BLaER1 (cell line): Measurements from ENCODE around the gene LGMN.
A peak's percentile ranks its signal among the peaks of the same experiment; 100 is the strongest.
"Not testable (repeated sequence)": the region's sequence is repeated elsewhere in the genome, so short reads cannot be mapped to it uniquely, and the experiment has no call there.

Source experiments
- H3K27ac ChIP-seq: shearing (Covaris generic); formaldehyde crosslinking; 2 replicates; pipeline ENCODE4 v1.8.1; 2022
- H3K27me3 ChIP-seq: shearing (Covaris generic); formaldehyde crosslinking; 2 replicates; pipeline ENCODE4 v1.8.1; 2022
- H3K36me3 ChIP-seq: shearing (Covaris generic); formaldehyde crosslinking; 2 replicates; pipeline ENCODE4 v1.8.1; 2022
- H3K4me1 ChIP-seq: shearing (Covaris generic); formaldehyde crosslinking; 2 replicates; pipeline ENCODE4 v1.8.1; 2022
- H3K4me2 ChIP-seq: shearing (Covaris generic); formaldehyde crosslinking; 2 replicates; pipeline ENCODE4 v1.8.1; 2022
- H3K4me3 ChIP-seq: shearing (Covaris generic); formaldehyde crosslinking; 2 replicates; pipeline ENCODE4 v1.8.1; 2022
- H3K9ac ChIP-seq: shearing (Covaris generic); formaldehyde crosslinking; 2 replicates; pipeline ENCODE4 v1.8.1; 2022
- H3K9me3 ChIP-seq: shearing (Covaris generic); formaldehyde crosslinking; 2 replicates; pipeline ENCODE4 v1.8.1; 2022
- H4K20me1 ChIP-seq: shearing (Covaris generic); formaldehyde crosslinking; 2 replicates; pipeline ENCODE4 v1.8.1; 2022
- Cebpa-rat ChIP-seq: shearing (Covaris generic); IDR thresholded peaks from 2 replicates; pipeline ENCODE4 v1.8.1; 2022

Gene LGMN

GRCh38 chr14:92760524-92760805 lies 12.0 kb upstream of the LGMN start:
- TF ChIP-seq Cebpa-rat: no peak
- Histone ChIP-seq H3K36me3 (no peaks in the 10 kb centered on the region), H3K9me3 (0 out of 2 replicates have a peak, but pooled peaks cover 19% of the 10 kb centered on the region), H3K4me3 (no peak overlapping the region), H4K20me1 (no peaks in the 10 kb centered on the region), H3K4me2 (peak overlapping the region; percentile 65; the same call in 1 of the 2 replicates), H3K27ac (no peak overlapping the region), H3K9ac (no peak overlapping the region), H3K4me1 (peaks cover 32% of the 10 kb centered on the region), H3K27me3 (no peaks in the 10 kb centered on the region)

GRCh38 chr14:92759679-92760523 lies 11.5 kb upstream of the LGMN start:
- H4K20me1 ChIP-seq: no peaks in the 10 kb centered on the region
- no peak for TF ChIP-seq Cebpa-rat
- 0 out of 2 replicates have a peak overlapping the region, but pooled peaks have one; percentile 35 for H3K27ac ChIP-seq
- no peak overlapping the region for H3K4me3 ChIP-seq
- peaks cover 32% of the 10 kb centered on the region for H3K4me1 ChIP-seq
- no peaks in the 10 kb centered on the region for H3K36me3 ChIP-seq
- peak overlapping the region; percentile 65 for H3K4me2 ChIP-seq
- no peak overlapping the region for H3K9ac ChIP-seq
- no peaks in the 10 kb centered on the region for H3K27me3 ChIP-seq
- 0 out of 2 replicates have a peak, but pooled peaks cover 19% of the 10 kb centered on the region for H3K9me3 ChIP-seq

- Histone ChIP-seq H3K27ac (0 out of 2 replicates have a peak overlapping the region, but pooled peaks have one; percentile 35), H3K9ac (no peak overlapping the region), H3K36me3 (no peaks in the 10 kb centered on the region), H3K27me3 (no peaks in the 10 kb centered on the region), H3K9me3 (0 out of 2 replicates have a peak, but pooled peaks cover 19% of the 10 kb centered on the region), H4K20me1 (no peaks in the 10 kb centered on the region), H3K4me3 (no peak overlapping the region), H3K4me2 (peak overlapping the region; percentile 65), H3K4me1 (peaks cover 27% of the 10 kb centered on the region)
- TF ChIP-seq Cebpa-rat: no peak
Measured at GRCh38 chr14:92759300-92759678, 10.9 kb upstream of the LGMN start.

- Histone ChIP-seq H3K4me1 (peaks cover 44% of the 10 kb centered on the region), H3K9ac (no peak overlapping the region), H4K20me1 (no peaks in the 10 kb centered on the region), H3K9me3 (peaks cover 30% of the 10 kb centered on the region), H3K27ac (no peak overlapping the region), H3K36me3 (no peaks in the 10 kb centered on the region), H3K4me2 (no peak overlapping the region), H3K4me3 (no peak overlapping the region), H3K27me3 (no peaks in the 10 kb centered on the region)
- TF ChIP-seq Cebpa-rat: no peak
Measured at GRCh38 chr14:92756446-92756845, 8.0 kb upstream of the LGMN start.

GRCh38 chr14:92755495-92755894 lies 7.1 kb upstream of the LGMN start:
- Histone ChIP-seq H3K27me3 (no peaks in the 10 kb centered on the region), H3K27ac (no peak overlapping the region), H3K4me1 (peaks cover 52% of the 10 kb centered on the region), H3K4me3 (no peak overlapping the region), H3K36me3 (no peaks in the 10 kb centered on the region), H3K9ac (no peak overlapping the region), H3K9me3 (peaks cover 30% of the 10 kb centered on the region), H4K20me1 (no peaks in the 10 kb centered on the region), H3K4me2 (no peak overlapping the region)
- no peak for TF ChIP-seq Cebpa-rat

GRCh38 chr14:92754966-92755365 lies 6.5 kb upstream of the LGMN start:
- H3K4me2 ChIP-seq: no peak overlapping the region
- H3K9me3 ChIP-seq: peaks cover 34% of the 10 kb centered on the region
- no peak overlapping the region for H3K27ac ChIP-seq
- H3K9ac ChIP-seq: no peak overlapping the region
- H3K36me3 ChIP-seq: no peaks in the 10 kb centered on the region
- TF ChIP-seq Cebpa-rat: no peak
- H4K20me1 ChIP-seq: no peaks in the 10 kb centered on the region
- no peaks in the 10 kb centered on the region for H3K27me3 ChIP-seq
- no peak overlapping the region for H3K4me3 ChIP-seq
- H3K4me1 ChIP-seq: peaks cover 52% of the 10 kb centered on the region

- peak overlapping the region; percentile 49 for H3K4me2 ChIP-seq
- no peak overlapping the region for H3K4me3 ChIP-seq
- peaks cover 4% of the 10 kb centered on the region; the same call in 1 of the 2 replicates for H3K27me3 ChIP-seq
- TF ChIP-seq Cebpa-rat: no peak
- H3K9ac ChIP-seq: no peak overlapping the region
- peaks cover 46% of the 10 kb centered on the region for H3K4me1 ChIP-seq
- H3K36me3 ChIP-seq: no peaks in the 10 kb centered on the region
- H3K9me3 ChIP-seq: peaks cover 35% of the 10 kb centered on the region
- no peak overlapping the region for H3K27ac ChIP-seq
- no peaks in the 10 kb centered on the region for H4K20me1 ChIP-seq
Measured at GRCh38 chr14:92753250-92753649, 4.8 kb upstream of the LGMN start.

- H3K27ac ChIP-seq: no peak overlapping the region; the same call in 1 of the 2 replicates
- TF ChIP-seq Cebpa-rat: no peak
- no peaks in the 10 kb centered on the region for H4K20me1 ChIP-seq
- H3K36me3 ChIP-seq: no peaks in the 10 kb centered on the region
- H3K27me3 ChIP-seq: peaks cover 8% of the 10 kb centered on the region
- H3K4me1 ChIP-seq: peaks cover 60% of the 10 kb centered on the region
- H3K4me3 ChIP-seq: no peak overlapping the region
- peaks cover 31% of the 10 kb centered on the region for H3K9me3 ChIP-seq
- peak overlapping the region; percentile 86 for H3K4me2 ChIP-seq
- no peak overlapping the region for H3K9ac ChIP-seq
Measured at GRCh38 chr14:92751819-92752218, 3.4 kb upstream of the LGMN start.

GRCh38 chr14:92750994-92751400 lies 2.6 kb upstream of the LGMN start:
- peak overlapping the region; percentile 55 for H3K4me3 ChIP-seq

GRCh38 chr14:92750222-92750728 lies 1.8 kb upstream of the LGMN start:
- peaks cover 73% of the 10 kb centered on the region for H3K4me1 ChIP-seq
- peak overlapping the region; percentile 27 for H3K27ac ChIP-seq
- peak overlapping the region; percentile 86 for H3K4me2 ChIP-seq
- H3K27me3 ChIP-seq, H3K36me3 ChIP-seq, H4K20me1 ChIP-seq: not testable (repeated sequence)
- H3K9ac ChIP-seq: peak overlapping the region; percentile 12
- H3K4me3 ChIP-seq: peak overlapping the region; percentile 55
- peaks cover 25% of the 10 kb centered on the region for H3K9me3 ChIP-seq

More at GRCh38 chr14:92750994-92751400, 2.6 kb upstream of the LGMN start:
- peak overlapping the region; percentile 86 for H3K4me2 ChIP-seq
- peaks cover 8% of the 10 kb centered on the region for H3K27me3 ChIP-seq
- no peaks in the 10 kb centered on the region for H4K20me1 ChIP-seq
- H3K4me1 ChIP-seq: peaks cover 69% of the 10 kb centered on the region
- H3K9me3 ChIP-seq: peaks cover 25% of the 10 kb centered on the region
- peak overlapping the region; percentile 27 for H3K27ac ChIP-seq
- H3K9ac ChIP-seq: peak overlapping the region; percentile 12; the same call in 1 of the 2 replicates
- no peaks in the 10 kb centered on the region for H3K36me3 ChIP-seq
- TF ChIP-seq Cebpa-rat: no peak
